ENCODE data around the gene TRAPPC6A.
A peak's percentile ranks its signal among the peaks of the same experiment; 100 is the strongest.

Gene TRAPPC6A

DNA sequence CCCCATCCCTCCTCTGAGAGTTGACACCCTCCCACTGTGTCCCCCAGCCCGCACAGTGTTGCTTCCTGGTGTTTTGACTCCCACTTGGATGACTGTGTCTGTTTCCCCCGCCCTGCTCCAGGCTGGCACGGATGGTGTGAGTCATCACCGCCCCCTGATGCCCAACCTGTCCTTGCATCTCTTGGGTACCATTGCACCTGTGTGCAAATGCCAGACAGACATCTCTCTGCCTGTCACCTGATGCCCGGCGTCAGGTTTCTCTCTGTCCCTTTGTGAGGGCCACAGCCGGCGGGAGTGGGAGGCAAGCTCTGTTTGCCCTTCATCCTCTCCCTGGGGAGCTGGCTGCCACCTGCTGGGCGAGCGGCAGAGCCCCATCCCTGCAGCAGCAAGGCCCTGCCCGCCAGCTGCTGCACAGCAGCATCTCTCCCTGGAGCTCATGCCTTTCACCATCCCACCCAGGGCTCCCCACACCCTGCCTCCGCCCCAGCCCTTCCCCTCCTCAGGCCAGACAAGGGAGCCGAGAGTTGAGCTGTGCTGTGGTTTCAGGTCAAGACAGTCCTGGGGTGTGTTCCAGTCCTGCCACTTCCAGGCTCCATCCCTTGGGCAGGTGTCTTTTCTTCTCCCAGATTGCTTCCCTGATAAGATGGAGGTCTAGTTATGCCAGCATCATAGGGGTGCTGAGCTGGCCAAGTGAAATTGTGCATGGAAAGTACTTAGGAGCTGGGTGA is 47.0 kb downstream of the TRAPPC6A start:
- in situ Hi-C loops (cut with MboI; ENCODE audit: low pct_unique_long_range_greater_than_20kb, low sequenced_read_pairs, unreplicated experiment), result no loop called here
- TF ChIP-seq, protein P1, sequence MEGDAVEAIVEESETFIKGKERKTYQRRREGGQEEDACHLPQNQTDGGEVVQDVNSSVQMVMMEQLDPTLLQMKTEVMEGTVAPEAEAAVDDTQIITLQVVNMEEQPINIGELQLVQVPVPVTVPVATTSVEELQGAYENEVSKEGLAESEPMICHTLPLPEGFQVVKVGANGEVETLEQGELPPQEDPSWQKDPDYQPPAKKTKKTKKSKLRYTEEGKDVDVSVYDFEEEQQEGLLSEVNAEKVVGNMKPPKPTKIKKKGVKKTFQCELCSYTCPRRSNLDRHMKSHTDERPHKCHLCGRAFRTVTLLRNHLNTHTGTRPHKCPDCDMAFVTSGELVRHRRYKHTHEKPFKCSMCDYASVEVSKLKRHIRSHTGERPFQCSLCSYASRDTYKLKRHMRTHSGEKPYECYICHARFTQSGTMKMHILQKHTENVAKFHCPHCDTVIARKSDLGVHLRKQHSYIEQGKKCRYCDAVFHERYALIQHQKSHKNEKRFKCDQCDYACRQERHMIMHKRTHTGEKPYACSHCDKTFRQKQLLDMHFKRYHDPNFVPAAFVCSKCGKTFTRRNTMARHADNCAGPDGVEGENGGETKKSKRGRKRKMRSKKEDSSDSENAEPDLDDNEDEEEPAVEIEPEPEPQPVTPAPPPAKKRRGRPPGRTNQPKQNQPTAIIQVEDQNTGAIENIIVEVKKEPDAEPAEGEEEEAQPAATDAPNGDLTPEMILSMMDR (IDR thresholded peaks at IDR 0.05; ENCODE audit: extremely low read depth, insufficient read depth, missing control alignments), result peak; percentile 55
- no peak for DNase-seq (ENCODE audit: low spot score)

DNA sequence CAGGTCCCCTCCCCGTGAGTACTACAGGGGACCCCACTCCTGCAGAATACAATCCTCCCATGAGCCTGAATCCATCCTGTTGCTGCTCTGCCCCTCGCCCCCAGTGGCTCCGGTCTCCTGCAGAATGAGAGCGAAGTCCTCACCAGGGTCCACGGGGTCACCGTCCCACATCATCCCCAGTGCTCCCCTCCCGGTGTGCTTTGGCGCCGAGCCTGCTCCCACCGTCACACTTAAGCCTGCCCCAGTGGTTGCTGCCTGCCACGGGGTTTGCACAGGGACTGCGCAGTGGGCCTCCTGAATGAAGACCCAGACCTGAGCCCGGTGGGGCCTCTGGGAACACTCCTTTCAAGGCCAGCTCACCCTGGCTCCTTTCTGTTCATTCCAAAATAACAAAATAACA is 47.8 kb downstream of the TRAPPC6A start:
- TF ChIP-seq, protein P1 (IDR thresholded peaks at IDR 0.05; ENCODE audit: extremely low read depth, insufficient read depth, missing control alignments), result no peak
- no peak for DNase-seq (ENCODE audit: low spot score)
- in situ Hi-C loops (cut with MboI; ENCODE audit: low pct_unique_long_range_greater_than_20kb, low sequenced_read_pairs, unreplicated experiment), result no loop called here

DNA sequence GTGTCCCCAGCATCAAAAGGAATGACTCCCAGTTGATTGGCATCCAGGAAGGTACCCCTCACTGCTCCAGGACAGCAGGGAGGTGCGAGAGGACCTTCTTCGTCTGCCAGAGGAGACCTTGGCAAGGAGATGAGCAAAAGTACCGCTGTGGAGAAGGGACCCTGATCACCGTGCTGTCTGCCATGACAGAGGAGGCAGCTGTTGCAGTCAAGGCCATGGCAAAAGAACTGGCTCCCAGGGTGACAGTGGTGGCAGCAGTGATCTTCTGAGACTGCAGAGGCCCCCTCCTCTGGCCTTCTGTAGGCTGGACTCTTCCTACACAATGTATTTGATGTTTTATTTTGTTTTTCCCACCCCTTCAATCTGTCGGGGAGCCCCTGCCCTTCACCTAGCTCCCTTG is 49.2 kb downstream of the TRAPPC6A start:
- TF ChIP-seq, protein P1 (IDR thresholded peaks at IDR 0.05; ENCODE audit: extremely low read depth, insufficient read depth, missing control alignments), result no peak
- in situ Hi-C loops (cut with MboI; ENCODE audit: low pct_unique_long_range_greater_than_20kb, low sequenced_read_pairs, unreplicated experiment), result no loop called here
- no peak for DNase-seq (ENCODE audit: low spot score)

DNA sequence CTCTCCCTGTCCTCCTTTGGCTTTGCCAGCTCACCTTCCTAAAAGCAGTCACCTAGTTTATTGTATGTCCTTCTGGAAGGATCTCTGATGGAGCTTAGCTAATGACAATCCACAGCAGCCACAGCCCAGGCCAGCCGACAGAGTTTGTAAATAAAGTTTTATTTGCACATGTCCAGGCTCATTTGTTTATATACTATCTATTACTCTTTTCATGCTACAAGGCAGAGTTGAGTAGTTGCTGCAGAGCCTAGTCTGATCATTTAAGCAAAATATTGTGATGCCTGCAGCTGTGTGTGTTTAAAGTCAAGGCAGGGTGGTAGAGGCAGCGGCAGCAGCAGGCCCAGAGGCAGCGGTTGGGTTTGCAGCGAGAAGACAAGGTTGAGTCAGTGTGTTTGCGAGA is 49.9 kb downstream of the TRAPPC6A start:
- DNase-seq (ENCODE audit: low spot score), result no peak
- in situ Hi-C loops (cut with MboI; ENCODE audit: low pct_unique_long_range_greater_than_20kb, low sequenced_read_pairs, unreplicated experiment), result no loop called here
- TF ChIP-seq, protein P1 (IDR thresholded peaks at IDR 0.05; ENCODE audit: extremely low read depth, insufficient read depth, missing control alignments), result no peak

DNA sequence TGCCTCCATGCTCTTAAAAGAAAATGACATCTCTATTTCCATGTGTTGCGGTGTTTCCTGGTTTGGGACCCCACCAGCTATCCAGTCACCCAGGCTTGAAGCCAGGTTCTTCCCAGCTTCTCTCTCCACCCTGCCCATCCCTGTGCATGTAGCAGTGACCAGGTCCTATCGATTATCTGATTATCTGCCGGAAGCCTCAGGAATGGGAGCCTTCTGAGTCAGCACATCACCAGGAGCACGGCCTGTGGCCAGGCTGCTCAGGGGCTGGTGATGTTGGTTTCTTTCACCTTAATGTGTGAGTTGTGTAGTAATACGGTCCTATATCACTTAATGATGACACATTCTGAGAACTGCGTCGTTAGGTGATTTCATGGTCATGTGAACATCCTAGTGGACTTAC is 51.4 kb downstream of the TRAPPC6A start:
- no peak for DNase-seq (ENCODE audit: low spot score)
- TF ChIP-seq, protein P1 (IDR thresholded peaks at IDR 0.05; ENCODE audit: extremely low read depth, insufficient read depth, missing control alignments), result no peak
- in situ Hi-C loops (cut with MboI; ENCODE audit: low pct_unique_long_range_greater_than_20kb, low sequenced_read_pairs, unreplicated experiment), result no loop called here

DNA sequence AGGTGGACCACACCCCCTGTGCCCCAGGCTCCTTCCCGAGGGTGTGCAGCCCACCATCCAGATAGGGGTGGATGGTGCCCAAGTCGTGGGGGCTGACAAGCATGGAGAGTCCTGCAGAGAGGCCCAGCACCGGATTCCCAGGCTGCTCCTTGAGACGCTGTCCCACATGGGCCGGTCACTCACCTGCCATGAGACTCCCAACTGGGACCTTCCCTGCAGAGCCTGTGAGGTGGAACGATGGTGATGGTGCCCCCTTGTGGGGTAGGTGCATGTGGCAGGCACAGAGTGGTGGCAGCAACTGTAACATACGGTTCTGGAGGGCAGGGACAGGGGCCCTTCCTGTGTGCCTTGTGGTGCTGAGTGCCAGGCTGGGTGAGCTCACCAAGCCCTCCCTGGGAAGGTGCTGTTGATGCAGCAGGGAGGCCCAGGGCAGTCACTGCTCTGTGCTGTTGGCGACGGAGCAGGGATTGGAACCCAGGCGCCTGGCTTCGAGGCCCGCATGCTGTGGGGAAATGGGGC is 52.0 kb downstream of the TRAPPC6A start:
- no peak for DNase-seq (ENCODE audit: low spot score)
- TF ChIP-seq, protein P1 (IDR thresholded peaks at IDR 0.05; ENCODE audit: extremely low read depth, insufficient read depth, missing control alignments), result peak; percentile 91

More for the DNA sequence above, 52.0 kb downstream of the TRAPPC6A start:
- in situ Hi-C loops (cut with MboI; ENCODE audit: low pct_unique_long_range_greater_than_20kb, low sequenced_read_pairs, unreplicated experiment), result no loop called here

Data from GM13977 (cell line).